ENCODE measurements around the gene RNF151.

GRCh38 chr16:2015947-2016208, 49.2 kb downstream of the RNF151 start:
- TF ChIP-seq CTCF (IDR thresholded peaks at IDR 0.05; ENCODE audit: insufficient read depth, low read length, poor library complexity, severe bottlenecking) (no peak), EZH2phosphoT487 (conservative IDR thresholded peaks at IDR 0.05; ENCODE audit: low read length) (no peak)

Data from SU-DHL-6 (cell line).